Islet precursor cell (in vitro differentiated cells): ENCODE results near the gene PARP12.

Source experiments
- DNase-seq: peaks from one replicate; pipeline ENCODE4 v3.0.0-alpha.2; 2018

PARP12 gene

DNA sequence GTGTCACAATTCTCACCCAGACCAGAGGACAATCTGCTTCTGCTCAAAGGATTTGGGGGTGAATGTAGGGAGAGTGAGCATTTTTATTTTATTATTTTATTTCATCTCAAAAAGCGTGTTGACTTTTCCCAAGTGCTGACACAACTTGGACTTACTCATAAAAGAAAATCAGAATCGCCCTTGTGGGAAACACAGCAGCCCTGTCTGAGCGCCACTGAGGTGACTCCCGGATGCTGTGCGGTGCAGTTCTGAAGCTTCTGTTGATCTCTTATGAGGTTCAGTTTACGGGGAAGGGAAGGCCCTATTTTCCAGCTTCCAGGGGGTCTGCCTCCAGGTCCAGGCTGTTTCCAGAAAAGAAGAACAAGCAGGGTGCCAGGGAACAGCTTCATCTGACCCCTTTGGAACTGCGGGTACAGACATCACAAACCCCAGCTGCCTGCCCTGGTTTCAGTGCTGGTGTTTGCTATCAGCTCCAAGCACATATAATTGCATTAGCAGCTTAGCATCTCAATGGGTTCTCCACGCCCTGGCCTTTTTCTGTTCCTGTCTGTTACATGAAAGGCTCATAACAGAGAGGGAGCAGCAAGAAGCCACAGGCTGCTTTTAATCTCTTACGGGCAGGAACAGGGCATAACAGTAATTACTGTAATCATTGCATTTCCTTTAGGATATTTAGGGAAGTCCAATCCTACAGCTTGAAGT, 52.4 kb downstream of the PARP12 start:
- no peak for DNase-seq

DNA sequence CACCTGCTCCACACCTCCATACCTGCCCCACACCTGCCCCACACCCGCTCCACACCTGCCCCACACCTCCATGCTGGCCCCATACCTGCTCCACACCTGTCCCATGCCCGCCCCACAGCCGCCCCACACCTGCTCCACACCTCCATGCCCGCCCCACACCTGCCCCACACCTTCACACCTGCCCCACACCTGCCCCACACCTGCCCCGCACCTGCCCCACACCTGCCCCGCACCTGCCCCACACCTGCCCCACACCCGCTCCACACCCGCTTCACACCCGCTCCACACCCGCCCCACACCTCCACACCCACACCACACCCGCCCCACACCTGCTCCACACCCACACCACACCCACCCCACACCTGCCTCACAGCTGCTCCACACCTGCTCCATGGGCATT, 53.0 kb downstream of the PARP12 start:
- DNase-seq = no peak

DNA sequence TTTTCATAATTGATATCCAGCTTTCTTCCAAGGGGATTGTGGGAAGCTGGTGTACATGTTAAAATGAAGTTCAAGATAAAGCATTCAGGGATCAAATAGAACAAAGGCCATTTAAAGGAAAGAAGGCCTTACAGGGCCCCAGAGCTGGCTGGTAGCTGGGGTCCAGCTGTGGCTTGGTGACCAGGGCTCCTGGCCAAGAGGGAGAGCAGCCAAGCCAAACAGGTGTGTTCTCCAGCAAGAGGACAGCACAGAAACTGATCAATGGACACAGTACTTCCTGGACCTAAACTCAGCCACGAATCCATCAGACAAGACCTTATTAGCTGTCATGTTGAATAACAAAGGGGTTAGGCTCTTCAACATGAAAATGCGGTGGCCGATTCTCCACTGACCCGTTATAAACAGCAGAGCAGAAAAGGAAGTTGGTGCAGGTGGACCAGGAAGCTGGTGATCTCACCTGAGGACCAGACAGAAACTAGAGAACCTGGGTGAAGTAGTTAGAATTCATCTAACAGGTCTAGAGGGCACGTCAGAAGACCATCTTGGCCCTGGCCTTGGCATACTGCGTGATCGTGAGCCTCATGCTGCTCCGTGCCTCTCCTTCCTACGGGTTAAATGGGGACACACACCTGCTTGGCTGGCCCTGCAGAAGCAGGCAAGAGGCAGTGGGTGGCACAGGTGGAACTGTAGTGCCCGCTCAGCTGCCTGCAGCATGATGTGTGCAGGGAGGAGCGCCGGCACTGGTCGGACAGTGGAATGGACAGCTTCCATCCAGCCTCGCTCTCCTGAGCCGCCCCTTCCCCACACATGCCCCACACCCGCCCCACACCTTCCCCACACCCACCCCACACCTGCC, 53.8 kb downstream of the PARP12 start:
- no peak for DNase-seq

DNA sequence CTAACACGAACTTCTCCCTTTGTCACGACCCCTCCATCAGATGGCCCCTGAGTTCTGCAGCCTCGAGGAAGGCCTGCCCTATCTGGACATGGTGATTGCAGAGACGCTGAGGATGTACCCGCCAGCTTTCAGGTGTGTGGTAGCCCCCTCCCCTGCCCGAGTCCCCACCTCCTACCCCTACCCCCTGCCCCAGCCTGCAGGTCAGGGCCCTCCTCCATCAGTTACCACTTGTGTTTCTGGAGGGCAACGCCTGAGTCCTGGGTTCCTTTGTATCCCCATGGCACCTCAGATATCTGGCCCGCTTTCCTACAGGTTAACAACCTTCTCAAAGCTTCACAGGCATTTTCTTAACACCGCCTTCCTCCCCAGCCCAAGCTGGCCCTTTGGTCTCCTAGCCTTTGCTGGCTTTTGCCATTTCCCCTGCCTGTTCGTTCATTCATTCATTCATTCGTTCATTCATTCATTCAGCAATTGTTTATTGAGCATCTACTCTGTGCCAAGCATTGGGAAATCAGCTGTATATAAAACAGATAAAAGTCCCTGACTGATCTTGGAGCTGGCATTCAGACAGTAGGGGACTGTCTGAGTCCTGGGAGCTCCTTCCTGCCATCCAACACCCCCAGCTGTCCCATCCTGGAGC, 55.6 kb downstream of the PARP12 start:
- no peak for DNase-seq

DNA sequence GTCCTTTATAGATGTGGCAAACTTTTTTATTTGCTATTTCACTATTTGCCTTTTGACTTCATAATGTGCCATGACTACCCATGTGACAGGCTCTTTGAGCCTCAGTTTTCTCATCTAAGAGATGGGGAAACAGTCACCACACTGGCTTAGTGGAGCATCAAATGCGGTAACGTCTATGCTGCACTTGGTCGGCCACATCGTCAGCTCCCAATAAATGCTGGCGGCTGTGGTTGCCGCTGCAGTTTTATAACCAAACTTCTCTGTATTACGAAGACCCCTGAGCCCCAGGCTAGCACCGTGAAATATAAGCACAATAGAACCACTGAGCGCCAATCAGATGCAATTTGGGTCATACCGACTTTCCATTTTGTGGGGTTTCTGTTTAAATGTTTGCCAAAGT, 56.2 kb downstream of the PARP12 start:
- no peak for DNase-seq

DNA sequence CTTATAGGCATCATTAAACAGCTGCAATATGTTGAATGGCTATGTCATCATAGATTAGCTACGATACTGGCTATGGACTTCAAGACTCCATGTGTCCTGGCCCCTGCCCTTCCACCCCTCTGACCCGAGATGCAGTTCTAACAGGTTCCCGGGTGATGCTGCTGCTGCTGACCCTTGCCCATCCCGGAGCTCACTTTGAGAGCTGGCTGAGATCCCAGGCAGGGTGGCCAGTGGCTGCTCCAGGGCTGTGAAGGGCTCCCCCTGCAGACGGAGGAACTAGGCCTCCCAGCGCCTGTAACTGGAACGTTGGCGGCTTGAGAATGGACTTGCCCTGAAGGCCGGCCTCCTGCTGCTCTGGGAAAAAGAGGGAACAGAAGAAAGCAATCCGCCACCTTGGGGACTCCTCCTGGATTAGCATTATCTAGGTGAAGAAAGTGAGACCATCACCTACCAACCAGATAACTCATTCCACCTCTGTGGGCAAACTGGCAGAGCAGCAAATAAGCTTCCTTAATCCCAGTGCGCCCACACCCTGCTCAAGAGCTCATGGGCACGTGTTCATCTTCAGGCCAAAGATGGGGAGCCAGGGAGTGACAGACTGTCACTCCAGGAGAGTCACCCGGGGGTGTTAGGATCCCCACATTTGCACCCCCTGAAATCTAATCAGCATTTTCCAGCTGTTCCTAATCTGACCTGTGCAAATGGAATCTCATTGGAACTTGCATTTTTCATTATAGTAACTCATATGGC, 56.8 kb downstream of the PARP12 start:
- peak; percentile 88 for DNase-seq

DNA sequence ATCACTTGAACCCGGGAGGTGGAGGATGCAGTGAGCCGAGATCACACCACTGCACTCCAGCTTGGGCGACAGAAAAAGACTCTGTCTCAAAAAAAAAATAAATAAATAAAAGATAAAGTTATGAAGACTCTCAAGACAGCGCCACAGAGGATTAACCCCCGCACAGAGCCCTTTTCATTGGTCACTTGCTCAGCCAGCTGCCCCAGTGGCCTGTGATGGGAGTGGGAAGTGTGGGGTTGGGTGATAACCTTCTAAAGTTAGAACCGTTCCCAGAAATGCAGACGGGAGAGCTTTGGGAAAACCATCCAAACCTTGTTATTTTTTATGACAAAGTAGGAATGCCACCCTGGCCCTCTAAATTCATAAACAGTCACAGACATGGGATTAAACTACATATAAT, 57.4 kb downstream of the PARP12 start:
- DNase-seq = no peak

DNA sequence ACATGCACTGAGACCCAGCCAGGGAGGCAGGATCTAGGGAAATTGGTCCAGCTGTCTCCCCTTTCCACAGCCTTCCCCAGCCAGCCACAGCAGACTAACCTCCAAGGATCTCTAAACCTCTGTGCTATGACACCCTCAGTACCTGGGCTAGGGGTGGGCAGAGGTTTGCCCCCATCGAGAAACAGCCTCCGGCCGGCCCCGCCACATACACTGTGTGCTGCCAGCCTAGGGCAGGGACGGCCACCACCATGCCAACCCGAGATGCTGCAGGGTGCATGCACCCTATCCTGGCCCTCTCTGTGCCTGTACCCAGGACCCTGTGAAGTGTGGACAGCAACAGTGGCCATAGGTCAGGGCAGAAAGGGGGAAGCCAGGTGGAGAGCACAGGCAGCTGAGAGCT, 58.1 kb downstream of the PARP12 start:
- DNase-seq = no peak

DNA sequence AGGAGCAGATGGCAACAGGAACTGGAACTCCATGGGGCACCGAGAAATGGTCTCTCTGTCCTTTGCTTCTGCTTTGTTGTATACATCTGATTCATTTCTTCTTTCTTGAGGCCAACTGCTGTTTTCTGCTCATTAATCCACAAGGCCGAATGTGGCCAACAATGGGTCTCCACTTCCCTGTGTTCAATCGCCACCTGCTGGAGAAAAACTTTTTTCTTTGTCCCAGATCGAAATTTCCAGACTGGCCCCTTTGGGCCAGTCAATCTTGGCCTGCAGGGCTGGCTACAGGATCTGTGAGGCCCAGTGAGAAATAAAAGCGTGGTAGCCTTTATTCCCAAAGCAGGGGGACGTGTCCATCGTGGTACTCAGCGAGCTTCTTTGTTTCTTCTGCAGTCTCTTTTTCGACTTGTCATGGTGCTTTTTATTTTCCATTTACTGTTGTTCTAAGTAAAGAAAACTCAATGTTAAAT, 58.8 kb downstream of the PARP12 start:
- peak; percentile 71 for DNase-seq

DNA sequence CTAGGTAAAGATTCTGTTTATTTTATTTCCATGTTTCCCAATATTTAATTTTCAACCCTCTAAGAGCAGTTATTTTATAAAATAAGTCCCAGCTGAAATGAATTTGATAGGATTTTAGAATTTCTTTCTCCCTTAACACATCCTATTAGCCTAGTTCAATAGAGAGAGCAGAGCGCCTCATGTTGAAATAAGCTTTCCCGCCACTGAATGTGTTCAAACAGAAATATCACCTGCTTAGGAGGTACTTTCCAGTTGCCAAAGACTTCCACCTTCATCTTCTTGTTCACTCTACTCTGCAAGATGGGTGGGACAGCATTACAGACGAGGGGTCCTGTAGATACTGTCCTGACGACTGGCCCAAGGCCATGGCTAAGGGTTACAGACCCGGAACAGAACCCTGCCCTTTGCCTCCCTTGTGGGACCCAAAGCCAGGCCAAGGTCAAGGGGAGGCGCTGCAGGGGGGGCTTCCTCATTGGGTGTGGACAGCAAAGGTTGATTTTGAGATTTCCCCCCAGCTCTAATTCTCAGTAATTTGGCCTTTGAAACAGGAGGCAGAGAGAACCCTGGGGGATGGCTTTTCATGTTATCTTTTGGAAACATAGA, 62.0 kb downstream of the PARP12 start:
- no peak for DNase-seq

DNA sequence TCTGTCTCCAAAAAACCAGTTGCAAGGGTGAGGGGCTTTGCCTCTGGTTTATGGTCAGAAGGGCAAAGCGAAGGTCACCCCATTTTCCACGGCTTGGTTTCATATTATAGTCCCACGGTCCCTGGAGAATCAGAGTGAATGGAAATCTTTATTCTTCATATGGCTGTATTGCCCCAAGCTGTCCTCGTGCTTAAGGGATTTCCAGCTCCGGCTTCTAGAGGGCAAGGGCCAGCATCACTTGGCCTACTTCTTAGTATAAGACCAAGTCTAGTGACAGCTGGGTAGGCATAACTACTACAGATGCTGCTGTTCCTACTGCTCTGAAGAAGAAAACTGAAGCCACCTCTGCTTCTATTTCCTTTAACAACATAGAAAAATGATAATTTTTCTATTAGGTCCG, 63.2 kb downstream of the PARP12 start:
- DNase-seq = no peak

DNA sequence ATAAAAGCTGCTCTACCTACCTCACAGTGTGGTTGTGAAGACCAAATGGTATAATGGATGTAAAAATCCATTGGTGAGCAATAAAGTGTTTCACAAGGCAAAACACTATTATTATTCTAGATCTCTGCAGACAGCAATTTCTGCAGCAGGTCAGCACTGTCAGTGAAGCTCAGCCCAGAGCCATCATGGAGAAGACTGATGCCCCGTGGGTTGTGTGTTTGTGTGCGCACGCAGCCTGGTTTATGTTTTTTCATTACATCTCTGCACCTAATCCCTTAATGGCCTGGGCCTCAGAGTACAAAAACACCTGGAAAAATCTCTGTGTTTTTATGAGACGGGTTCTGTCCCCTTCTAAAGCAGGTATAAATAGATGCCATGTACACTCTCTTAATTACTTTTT, 64.2 kb downstream of the PARP12 start:
- no peak for DNase-seq

DNA sequence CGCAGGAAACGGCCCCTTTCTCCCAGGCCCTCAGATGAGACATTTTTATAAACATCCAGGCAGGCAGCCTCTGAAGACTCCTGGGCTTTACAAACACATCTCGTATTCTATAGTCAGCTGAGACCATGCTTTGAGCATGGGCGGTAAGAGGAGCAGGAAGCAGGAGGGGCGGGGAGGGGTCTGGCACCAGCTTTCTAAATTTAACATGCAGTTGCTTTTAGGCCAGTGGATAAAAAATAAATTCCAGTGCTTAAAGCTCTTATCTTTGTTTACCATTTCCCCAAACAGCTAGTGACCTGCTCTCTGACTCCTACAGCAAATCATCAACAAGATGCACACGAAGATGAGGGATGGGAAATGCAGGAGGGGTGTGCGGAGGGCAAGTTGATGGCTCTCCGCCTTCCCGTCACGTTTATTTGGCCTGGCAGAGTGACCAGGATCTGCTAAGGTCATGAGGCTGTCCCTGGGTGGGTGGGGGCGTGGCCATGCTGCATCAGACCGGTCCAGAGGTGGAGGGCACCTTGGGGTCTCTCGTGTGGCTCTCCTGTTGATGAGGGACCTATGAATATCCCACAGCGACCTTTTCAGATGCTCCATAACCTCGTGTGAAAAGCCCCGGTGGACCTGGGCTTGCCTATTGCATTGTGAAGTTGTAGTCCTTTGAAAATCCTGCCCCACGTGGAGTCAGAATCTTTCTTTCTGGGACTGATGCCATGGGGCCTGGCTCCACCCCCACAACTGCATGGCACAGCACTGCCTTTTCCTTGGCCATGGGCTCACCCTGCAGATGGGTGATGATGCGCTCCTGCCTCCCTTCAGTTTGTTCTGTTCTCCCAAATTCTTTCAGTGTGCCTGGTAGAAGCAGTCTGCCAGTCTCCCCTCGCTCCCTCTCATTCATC, 67.5 kb downstream of the PARP12 start:
- no peak for DNase-seq

DNA sequence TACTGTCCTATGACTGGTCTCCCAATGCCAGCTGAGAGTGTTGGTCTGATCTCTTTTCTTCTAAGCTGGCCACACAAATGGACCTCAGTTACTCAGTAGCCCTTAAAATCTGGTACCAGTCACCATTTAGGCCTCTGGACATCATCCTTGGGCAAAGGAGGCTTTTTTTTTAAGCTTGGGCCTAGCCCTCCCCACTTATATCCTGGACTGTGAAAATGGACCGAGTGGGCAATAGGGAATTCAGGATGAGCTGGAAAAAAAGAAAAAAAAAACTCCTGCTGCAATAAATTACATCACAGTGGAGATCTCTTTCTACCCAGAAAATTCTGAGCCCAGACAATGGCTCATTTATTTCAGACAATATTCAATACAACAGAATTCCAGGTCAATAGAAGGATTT, 68.4 kb downstream of the PARP12 start:
- no peak for DNase-seq

DNA sequence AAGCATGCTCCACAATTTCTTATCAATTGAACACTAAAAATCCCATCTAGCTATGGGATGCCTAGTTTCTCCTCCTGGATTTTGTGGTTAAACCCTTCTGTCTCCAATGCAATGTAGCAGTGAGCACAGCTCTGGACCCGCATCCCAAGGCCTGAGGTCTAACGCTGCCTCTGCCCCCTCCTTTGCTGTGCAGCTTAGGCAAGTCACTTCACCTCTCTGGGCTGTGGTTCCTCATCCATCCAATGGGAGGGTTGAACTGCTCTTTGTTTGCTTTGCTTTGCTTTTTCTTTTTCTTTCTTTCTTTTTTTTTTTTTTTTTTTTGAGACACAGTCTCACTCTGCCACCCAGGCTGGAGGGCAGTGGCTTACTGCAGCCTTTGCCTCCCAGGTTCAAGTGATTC, 69.2 kb downstream of the PARP12 start:
- no peak for DNase-seq

DNA sequence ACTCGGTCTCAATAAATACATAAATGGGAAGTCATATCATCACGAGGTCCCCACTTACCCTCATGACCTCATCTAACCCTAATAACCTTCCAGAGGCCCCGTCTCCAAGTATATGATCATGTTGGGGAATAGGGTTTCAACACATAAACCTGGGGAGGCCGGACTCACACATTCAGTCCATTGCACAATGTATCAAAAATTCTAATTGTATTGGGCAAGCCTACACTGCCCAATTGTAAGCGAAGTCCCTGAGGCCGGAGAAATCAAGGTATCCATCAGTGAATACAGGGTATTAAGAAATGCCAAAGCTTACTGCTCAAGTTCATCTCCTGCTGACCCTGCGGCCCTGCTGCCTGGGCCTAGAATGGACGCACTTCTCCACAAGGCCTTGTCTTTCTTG, 69.6 kb downstream of the PARP12 start:
- DNase-seq = no peak

DNA sequence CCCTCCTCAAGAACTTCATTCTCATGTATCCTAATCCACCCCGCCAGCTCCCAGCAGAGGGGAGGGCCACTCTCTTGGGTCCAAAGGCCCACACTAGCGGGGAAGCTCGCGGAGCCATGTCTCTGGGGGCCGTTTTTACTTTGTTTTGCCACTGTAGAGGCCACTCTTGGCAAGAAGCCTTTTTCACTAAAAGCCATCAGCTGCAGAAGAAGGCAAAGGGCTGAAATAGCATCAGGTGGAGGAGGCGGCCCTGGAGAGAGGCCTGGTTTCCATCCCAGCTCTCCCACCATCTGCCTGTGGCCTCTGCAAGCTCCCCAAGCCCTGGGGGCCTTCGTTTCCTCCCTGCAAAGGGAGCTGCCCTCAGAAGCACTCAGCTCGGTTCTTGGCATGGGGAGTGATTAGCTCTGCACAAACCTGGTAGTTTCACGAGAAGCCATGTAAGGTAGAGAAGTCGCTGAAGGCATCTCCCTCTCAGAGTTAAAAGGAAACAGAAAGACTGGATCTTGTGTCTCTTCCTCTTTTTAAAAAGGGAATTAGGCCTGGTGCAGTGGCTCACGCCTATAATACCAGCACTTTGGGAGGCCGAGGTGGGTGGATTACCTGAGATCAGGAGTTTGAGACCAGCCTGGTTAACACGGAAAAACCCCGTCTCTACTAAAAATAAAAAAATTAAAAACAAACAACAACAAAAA, 70.3 kb downstream of the PARP12 start:
- no peak for DNase-seq

DNA sequence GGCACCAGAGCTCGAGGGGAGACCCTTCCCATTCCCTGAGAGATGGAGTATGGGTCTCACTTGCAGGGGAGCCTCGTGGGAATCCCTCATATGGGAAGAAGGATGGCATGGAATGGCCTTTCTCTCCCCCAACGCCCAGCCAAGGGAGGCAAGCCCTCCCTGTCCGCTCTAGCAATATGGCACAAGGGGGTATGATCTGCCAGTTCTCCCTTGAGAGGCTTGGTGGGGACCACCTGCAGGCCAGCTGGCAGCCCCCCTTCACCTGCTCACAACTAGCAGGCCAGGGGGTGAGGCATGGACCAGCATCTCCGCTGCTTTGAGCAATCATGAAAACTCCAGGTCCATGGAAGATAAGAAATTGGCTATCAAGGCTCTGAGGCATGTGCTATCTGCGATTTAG, 70.8 kb downstream of the PARP12 start:
- no peak for DNase-seq

DNA sequence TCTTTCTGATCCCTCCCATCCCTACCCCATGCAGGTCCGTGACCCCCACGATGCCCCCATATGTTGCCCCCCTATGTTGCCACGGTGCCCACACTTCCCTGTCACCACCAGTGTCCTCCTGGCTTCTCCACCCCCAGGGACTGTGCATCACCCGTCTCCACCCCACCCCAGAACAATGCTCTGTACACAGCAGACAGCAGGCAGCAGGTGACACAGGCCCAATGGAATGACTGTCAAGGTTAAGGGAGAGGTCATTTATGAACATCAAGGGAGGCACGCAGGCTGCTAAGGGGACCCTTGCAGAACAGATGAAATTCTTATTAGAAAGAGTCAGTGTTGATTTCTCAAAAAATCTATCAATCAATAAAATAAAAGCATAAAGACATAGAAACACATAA, 71.5 kb downstream of the PARP12 start:
- no peak for DNase-seq

DNA sequence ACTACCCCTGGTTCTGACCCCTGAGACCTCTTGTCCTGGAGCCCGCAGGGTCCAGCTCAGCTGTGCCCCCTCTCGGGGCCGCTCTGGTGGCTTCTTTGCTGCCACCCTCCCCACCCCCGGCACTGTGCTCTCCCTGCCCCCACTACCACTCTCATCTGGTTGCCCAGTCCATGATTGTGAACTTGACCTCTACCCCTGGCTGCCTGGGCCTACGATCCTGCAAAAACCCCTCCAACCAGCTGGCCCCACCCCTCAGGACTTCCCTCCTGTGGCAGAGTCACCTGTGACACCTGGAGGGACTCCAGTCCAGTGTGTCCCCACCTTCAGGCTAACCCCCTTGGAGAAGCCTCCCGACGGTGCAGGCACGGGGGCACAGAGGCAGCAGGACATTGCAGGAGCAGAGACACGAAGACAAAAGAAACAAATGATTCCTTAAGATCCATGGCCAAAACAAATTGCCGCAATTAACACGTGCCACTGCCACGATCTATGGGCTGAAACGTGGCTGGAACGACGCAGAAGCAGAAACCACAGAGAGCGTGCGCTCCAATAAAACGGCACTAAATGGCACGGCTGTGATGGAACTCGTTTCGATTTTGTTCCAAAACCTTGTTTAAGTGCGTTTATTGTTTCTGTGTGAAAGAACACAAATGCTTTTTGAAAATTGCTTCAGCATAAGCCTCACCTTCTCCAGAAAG, 72.0 kb downstream of the PARP12 start:
- DNase-seq = no peak
